Colonic mucosa (tissue), 4 donors: ENCODE results near the gene AATK. TPM values are rescaled to one million over a fixed set of nuclear protein-coding genes. Genes with fewer than 3 reads are reported as not detected.

Experiments
- DNase-seq: peaks from one replicate; pipeline ENCODE4 v3.0.0-alpha.2; 2020
- H3K27ac ChIP-seq: fragments of 200-600 bp; one replicate; pipeline ENCODE4 v1.8.0; 2021
- H3K27me3 ChIP-seq: fragments of 200-600 bp; one replicate; pipeline ENCODE4 v1.8.0; 2021
- H3K36me3 ChIP-seq: fragments of 200-600 bp; one replicate; pipeline ENCODE4 v1.8.0; 2021
- H3K4me1 ChIP-seq: fragments of 200-600 bp; one replicate; pipeline ENCODE4 v1.8.0; 2021; ENCODE audit warnings: mild to moderate bottlenecking
- H3K4me3 ChIP-seq: fragments of 200-600 bp; one replicate; pipeline ENCODE4 v1.8.0; 2021
- H3K9ac ChIP-seq, 2 donors: one replicate each; pipeline ENCODE4 v1.7.0; 2013; ENCODE audit warnings: control low read depth in 2 of 2, low read depth in 2 of 2, low read length in 2 of 2
- H3K9me3 ChIP-seq: fragments of 200-600 bp; one replicate; pipeline ENCODE4 v1.8.0; 2021
- CTCF ChIP-seq: fragments of 200-600 bp; IDR thresholded peaks from one replicate; pipeline ENCODE4 v1.8.0; 2022; ENCODE audit warnings: antibody characterized with exemption, mild to moderate bottlenecking
- intact Hi-C: fragments of 100-400 bp; cut with DNase I; formaldehyde crosslinking; loops from one replicate; pipeline ENCODE4 v1.14.1; 2022
- total RNA-seq, 2 donors: library from RNA; stranded (reverse); fragmentation: NEBNext Ultra II Directional in 1 of 2; extraction: Animal tissue kit (Norgen Biotek cat#: 25700) in 1 of 2; gene quantifications; one replicate each; pipeline ENCODE4 v1.2.1, GENCODE V29; 2021
- donor health status: healthy.
- donor health status: DM: no; HTN: no; CAD: no.
- donor health status: DM: no; HTN: no; CAD: no.

The AATK gene
- total RNA-seq, 2 donors from 2014 or later, result 9.1 to 13.3 TPM

GRCh38 chr17:81184555-81184954, 18.5 kb upstream of the AATK start:
- Histone ChIP-seq H3K4me1 (no peaks in the 10 kb centered on the region), H3K4me3 (no peak overlapping the region), H3K27me3 (no peaks in the 10 kb centered on the region), H3K27ac (no peak overlapping the region), H3K9ac (no peak overlapping the region), H3K36me3 (no peaks in the 10 kb centered on the region), H3K9me3 (no peaks in the 10 kb centered on the region)
- DNase-seq, result no peak
- intact Hi-C loops, result no loop called here
- TF ChIP-seq CTCF, result no peak

- no peak for TF ChIP-seq CTCF
- Histone ChIP-seq H3K27ac (no peak overlapping the region), H3K9ac (no peak overlapping the region), H3K4me3 (no peak overlapping the region), H3K27me3 (no peaks in the 10 kb centered on the region), H3K9me3 (no peaks in the 10 kb centered on the region), H3K4me1 (no peaks in the 10 kb centered on the region), H3K36me3 (no peaks in the 10 kb centered on the region)
- no peak for DNase-seq
- intact Hi-C loops, result no loop called here
These were observed 17.8 kb upstream of the AATK start for GRCh38 chr17:81183807-81184206.

GRCh38 chr17:81183316-81183715, 17.3 kb upstream of the AATK start:
- intact Hi-C loops, result no loop called here
- no peaks in the 10 kb centered on the region for H3K36me3 ChIP-seq
- H3K9me3 ChIP-seq, result no peaks in the 10 kb centered on the region
- no peak for TF ChIP-seq CTCF
- DNase-seq, result no peak
- H3K27ac ChIP-seq, result no peak overlapping the region
- no peaks in the 10 kb centered on the region for H3K27me3 ChIP-seq
- H3K4me1 ChIP-seq, result no peaks in the 10 kb centered on the region
- no peak overlapping the region for H3K9ac ChIP-seq
- no peak overlapping the region for H3K4me3 ChIP-seq

GRCh38 chr17:81182596-81182995, 16.6 kb upstream of the AATK start:
- TF ChIP-seq CTCF, result no peak
- Histone ChIP-seq H3K4me1 (no peaks in the 10 kb centered on the region), H3K36me3 (no peaks in the 10 kb centered on the region), H3K9ac (no peak overlapping the region), H3K4me3 (no peak overlapping the region), H3K27ac (no peak overlapping the region), H3K27me3 (no peaks in the 10 kb centered on the region), H3K9me3 (no peaks in the 10 kb centered on the region)
- no peak for DNase-seq
- intact Hi-C loops, result no loop called here

GRCh38 chr17:81181811-81182185, 15.8 kb upstream of the AATK start:
- intact Hi-C loops, result no loop called here
- Histone ChIP-seq H3K36me3 (no peaks in the 10 kb centered on the region), H3K27ac (no peak overlapping the region), H3K4me3 (no peak overlapping the region), H3K9ac (no peak overlapping the region), H3K4me1 (no peaks in the 10 kb centered on the region), H3K27me3 (no peaks in the 10 kb centered on the region), H3K9me3 (no peaks in the 10 kb centered on the region)
- TF ChIP-seq CTCF, result no peak
- no peak for DNase-seq
